ENCODE results near the gene AADAT. TPM values are rescaled to one million over a fixed set of nuclear protein-coding genes. Genes with fewer than 3 reads are reported as not detected.
A peak's percentile ranks its signal among the peaks of the same experiment; 100 is the strongest.

AADAT gene
- total and polyA plus RNA-seq, 2 of the 8 experiments (the other 6 are each of a cell fraction or from before 2014, with no cell fraction given), result 6.1 to 7.7 TPM

GRCh38 chr4:170027181-170027829 lies 62.5 kb downstream of the AADAT start (continued):
- TF ChIP-seq RBBP5 (IDR thresholded peaks at IDR 0.05; ENCODE audit: borderline replicate concordance, low read depth, low read length), result 0 out of 2 replicates have a peak, but pooled peaks have one; percentile 38
- no peak for TF ChIP-seq ASH2L (IDR thresholded peaks at IDR 0.05; ENCODE audit: low read length)
- TF ChIP-seq CREB1 (IDR thresholded peaks at IDR 0.05), result peak; percentile 56; the same call in 1 of the 2 replicates
- TF ChIP-seq BRCA1 (IDR thresholded peaks at IDR 0.05; ENCODE audit: low read depth, low read length), result no peak
- peak; percentile 65 for TF ChIP-seq CTBP2 (IDR thresholded peaks at IDR 0.05; ENCODE audit: borderline replicate concordance, insufficient read depth, insufficient read length, low read length)
- TF ChIP-seq MAFK (IDR thresholded peaks at IDR 0.05; ENCODE audit: low read depth, low read length), result no peak
- TF ChIP-seq ATF2 (IDR thresholded peaks at IDR 0.05; ENCODE audit: low read length), result no peak; the same call in 1 of the 2 replicates
- TF ChIP-seq SP2 (IDR thresholded peaks at IDR 0.05; ENCODE audit: low read length), result no peak
- no peak for TF ChIP-seq USF2 (IDR thresholded peaks at IDR 0.05; ENCODE audit: low read length)
- no peak; the same call in 1 of the 2 replicates for TF ChIP-seq PHF8 (conservative IDR thresholded peaks at IDR 0.05; ENCODE audit: low read depth, low read length)
- TF ChIP-seq SP1 (IDR thresholded peaks at IDR 0.05; ENCODE audit: low read depth, low read length), result peak; percentile 96
- peak; percentile 61 for TF ChIP-seq TAF1 (IDR thresholded peaks at IDR 0.05; ENCODE audit: low read depth, low read length)
- TF ChIP-seq EGR1 (IDR thresholded peaks at IDR 0.05; ENCODE audit: borderline replicate concordance, low read depth, low read length), result peak; percentile 70; the same call in 1 of the 2 replicates
- TF ChIP-seq JUN (IDR thresholded peaks at IDR 0.05; ENCODE audit: low read depth, low read length), result no peak
- no peak for TF ChIP-seq CHD1 (IDR thresholded peaks at IDR 0.05; ENCODE audit: low read depth, low read length)
- no peak for TF ChIP-seq BACH1 (IDR thresholded peaks at IDR 0.05; ENCODE audit: low read length)
- no peak for TF ChIP-seq RNF2 (IDR thresholded peaks at IDR 0.05; ENCODE audit: borderline replicate concordance, low read depth, low read length, missing control alignments, poor library complexity, severe bottlenecking)
- TF ChIP-seq E2F6 (IDR thresholded peaks at IDR 0.05), result peak; percentile 99
- TF ChIP-seq EP300 (IDR thresholded peaks at IDR 0.05; ENCODE audit: borderline replicate concordance in 1 of 2, low read depth in 2 of 2, low read length in 2 of 2), result peak in 1 of 2 experiments; percentile 61; a peak in 1 of 3 replicates
- no peak for TF ChIP-seq CHD2 (IDR thresholded peaks at IDR 0.05; ENCODE audit: low read length)
- TF ChIP-seq SP4 (IDR thresholded peaks at IDR 0.05; ENCODE audit: low read length), result peak; percentile 51; the same call in 1 of the 2 replicates

All from H1 (cell line).